ENCODE measurements around the gene WAC. TPM values are rescaled to one million over a fixed set of nuclear protein-coding genes. Genes with fewer than 3 reads are reported as not detected.

Gene WAC
- total and polyA plus RNA-seq, 8 donors = 22.8 to 182 (median 92.5) TPM

GRCh38 chr10:28580825-28581224, 47.9 kb downstream of the WAC start:
- intact Hi-C loops (cut with DNase I; ENCODE audit: low total_unique reads) = no loop called here
- Histone ChIP-seq H3K36me3 (peaks cover 0 to 28% (median 21%) of the 10 kb centered on the region in 4 donors), H3K9me3 (no peaks in the 10 kb centered on the region), H3K27me3 (no peaks in the 10 kb centered on the region), H3K27ac (no peak overlapping the region), H3K4me1 (peaks cover 5 to 96% (median 59%) of the 10 kb centered on the region in 4 donors), H3K4me3 (no peak overlapping the region)
- WGBS, 5 donors = 89 to 97% (median 94%) methylated on average over 1 of the region's 1 CpG
- TF ChIP-seq EP300 (IDR thresholded peaks at IDR 0.05) = no peak
- no peak for TF ChIP-seq POLR2A (IDR thresholded peaks at IDR 0.05)
- no peak for TF ChIP-seq POLR2AphosphoS5 (IDR thresholded peaks at IDR 0.05)
- TF ChIP-seq CTCF (IDR thresholded peaks at IDR 0.05) = no peak
- no peak for DNase-seq

GRCh38 chr10:28581916-28582315, 49.0 kb downstream of the WAC start:
- intact Hi-C loops (cut with DNase I; ENCODE audit: low total_unique reads) = no loop called here
- Histone ChIP-seq H3K27ac (no peak overlapping the region), H3K4me3 (no peak overlapping the region), H3K27me3 (no peaks in the 10 kb centered on the region), H3K36me3 (peaks cover 0 to 31% (median 25%) of the 10 kb centered on the region in 4 donors), H3K9me3 (no peaks in the 10 kb centered on the region), H3K4me1 (peaks cover 11 to 96% (median 60%) of the 10 kb centered on the region in 4 donors)
- DNase-seq = no peak
- WGBS, 5 donors = 67 to 79% (median 74%) methylated on average over 2 of the region's 2 CpGs
- TF ChIP-seq CTCF (IDR thresholded peaks at IDR 0.05) = no peak
- TF ChIP-seq POLR2A (IDR thresholded peaks at IDR 0.05) = no peak
- TF ChIP-seq POLR2AphosphoS5 (IDR thresholded peaks at IDR 0.05) = no peak
- TF ChIP-seq EP300 (IDR thresholded peaks at IDR 0.05) = no peak

GRCh38 chr10:28585076-28585475, 52.2 kb downstream of the WAC start:
- H3K36me3 ChIP-seq = peaks cover 5 to 41% (median 32%) of the 10 kb centered on the region in 4 donors
- intact Hi-C loops (cut with DNase I; ENCODE audit: low total_unique reads) = no loop called here
- H3K9me3 ChIP-seq = no peaks in the 10 kb centered on the region
- WGBS, 5 donors = 69 to 77% (median 70%) methylated on average over 6 of the region's 6 CpGs
- no peak overlapping the region for H3K4me3 ChIP-seq
- peak overlapping the region in 1 of 5 donors; percentile 37 for H3K27ac ChIP-seq
- no peak for DNase-seq
- peaks cover 17 to 95% (median 68%) of the 10 kb centered on the region in 4 donors for H3K4me1 ChIP-seq
- no peaks in the 10 kb centered on the region for H3K27me3 ChIP-seq
- TF ChIP-seq POLR2A (IDR thresholded peaks at IDR 0.05) = no peak
- no peak for TF ChIP-seq POLR2AphosphoS5 (IDR thresholded peaks at IDR 0.05)
- no peak for TF ChIP-seq EP300 (IDR thresholded peaks at IDR 0.05)
- TF ChIP-seq CTCF (IDR thresholded peaks at IDR 0.05) = no peak

GRCh38 chr10:28586176-28586575, 53.3 kb downstream of the WAC start:
- Histone ChIP-seq H3K27me3 (no peaks in the 10 kb centered on the region), H3K9me3 (no peaks in the 10 kb centered on the region), H3K27ac (peak overlapping the region in 2 of 5 donors; percentile 18 to 76), H3K36me3 (peaks cover 9 to 52% (median 43%) of the 10 kb centered on the region in 4 donors), H3K4me1 (peaks cover 17 to 86% (median 63%) of the 10 kb centered on the region in 4 donors), H3K4me3 (no peak overlapping the region)
- intact Hi-C loops (cut with DNase I; ENCODE audit: low total_unique reads) = no loop called here
- TF ChIP-seq POLR2AphosphoS5 (IDR thresholded peaks at IDR 0.05) (no peak), EP300 (IDR thresholded peaks at IDR 0.05) (no peak), CTCF (IDR thresholded peaks at IDR 0.05) (no peak), POLR2A (IDR thresholded peaks at IDR 0.05) (no peak)
- DNase-seq = no peak
- WGBS, 5 donors = 56 to 66% (median 63%) methylated on average over 4 of the region's 4 CpGs

Data from stomach (tissue), 9 donors.